ENCODE data around the gene WWTR1. TPM values are rescaled to one million over a fixed set of nuclear protein-coding genes. Genes with fewer than 3 reads are reported as not detected.

The WWTR1 gene
- total RNA-seq, 1 experiment from 2014 or later, result 24.4 TPM

DNA sequence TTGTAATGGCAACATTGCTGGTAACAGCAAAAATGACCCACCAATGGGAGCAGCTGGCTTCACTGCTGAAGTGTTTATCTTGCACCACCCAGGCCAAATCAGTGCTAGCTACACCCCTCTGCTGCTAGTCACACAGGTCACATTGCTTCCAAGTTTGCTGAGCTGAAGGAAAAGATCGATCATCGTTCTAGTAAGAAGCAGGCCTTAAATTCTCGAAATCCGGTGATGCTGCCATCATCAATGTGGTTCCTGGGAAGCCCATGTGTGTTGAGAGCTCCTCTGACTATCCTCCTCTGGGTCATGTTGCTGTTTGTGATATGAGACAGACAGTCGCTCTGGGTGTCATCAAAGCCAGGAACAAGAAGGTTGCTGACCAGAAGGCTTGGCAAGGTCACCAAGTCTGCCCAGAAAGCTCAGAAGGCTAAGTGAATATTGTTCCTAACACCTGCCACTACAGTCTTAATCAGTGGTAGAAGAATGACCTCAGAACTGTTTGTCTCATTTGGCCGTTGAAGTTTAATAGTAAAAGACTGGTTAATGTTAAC, 162.2 kb downstream of the WWTR1 start:
- H3K27ac Mint-ChIP-seq, result 0 out of 7 replicates have a peak overlapping the region, but pooled peaks of 1 of the 3 experiments have one; percentile 14
- no peak overlapping the region for H3K4me2 ChIP-seq (ENCODE audit: insufficient read depth, insufficient read length, low read length)
- H2AK5ac ChIP-seq (ENCODE audit: insufficient read length, low read length), result no peak overlapping the region
- H2BK12ac ChIP-seq (ENCODE audit: insufficient read length, low read depth, low read length), result no peak overlapping the region
- no peak for DNase-seq
- no peak overlapping the region for H3K18ac ChIP-seq (ENCODE audit: insufficient read length, low read depth, low read length)
- H2AFZ ChIP-seq (ENCODE audit: low read length), result no peak overlapping the region
- H3K56ac ChIP-seq (ENCODE audit: insufficient read length, low read depth, low read length), result no peak overlapping the region
- H4K8ac ChIP-seq (replicated peaks; ENCODE audit: insufficient read length, low read depth, low read length), result no peak overlapping the region
- no peak overlapping the region for H3K9ac ChIP-seq (ENCODE audit: extremely low read depth, insufficient read length, low read length)
- H4K20me1 ChIP-seq (ENCODE audit: control insufficient read depth, insufficient read depth, insufficient read length), result no peaks in the 10 kb centered on the region
- peaks cover 9 to 11% of the 10 kb centered on the region in 2 experiments for H3K4me1 Mint-ChIP-seq
- no peak overlapping the region for H2BK15ac ChIP-seq (ENCODE audit: low read depth, low read length)
- H3K27ac ChIP-seq (ENCODE audit: insufficient read length, low read depth, low read length), result no peak overlapping the region
- H3K36me3 Mint-ChIP-seq (ENCODE audit: insufficient read depth in 1 of 3, low read depth in 3 of 3), result no peaks in the 10 kb centered on the region
- no peaks in the 10 kb centered on the region for H3K79me2 ChIP-seq (ENCODE audit: insufficient read depth, low read length)
- no peak overlapping the region for H2BK20ac ChIP-seq (ENCODE audit: low read depth, low read length, poor library complexity, severe bottlenecking)
- H4K5ac ChIP-seq (ENCODE audit: insufficient read length, low read depth, low read length), result no peak overlapping the region
- H3K79me1 ChIP-seq (ENCODE audit: insufficient read depth, low read depth, low read length, poor library complexity, severe bottlenecking), result no peaks in the 10 kb centered on the region
- H4K91ac ChIP-seq (ENCODE audit: insufficient read length, low read depth, low read length), result no peak overlapping the region
- H3K14ac ChIP-seq (ENCODE audit: insufficient read depth, low read length), result no peak overlapping the region
- no peak overlapping the region for H3T11ph ChIP-seq (ENCODE audit: low read length)
- H3K9me3 ChIP-seq (ENCODE audit: control insufficient read depth, low read depth, low read length), result no peaks in the 10 kb centered on the region
- no peak overlapping the region for H2BK120ac ChIP-seq (ENCODE audit: low read depth, low read length, poor library complexity, severe bottlenecking)
- H3K27me3 ChIP-seq (ENCODE audit: insufficient read depth, low read length), result no peaks in the 10 kb centered on the region
- H3K27me3 Mint-ChIP-seq (ENCODE audit: low read depth), result peaks cover 2% of the 10 kb centered on the region
- WGBS (ENCODE audit: extremely low coverage, insufficient read length, low lambda C conversion rate), result no CpG with 5 or more reads among the region's 6 CpGs
- H2BK5ac ChIP-seq (ENCODE audit: insufficient read length, low read length), result no peak overlapping the region
- H3K4me1 ChIP-seq (ENCODE audit: insufficient read depth, low read length), result no peaks in the 10 kb centered on the region
- no peaks in the 10 kb centered on the region for H3K23me2 ChIP-seq (ENCODE audit: insufficient read length, low read depth, low read length, poor library complexity, severe bottlenecking)
- no peak overlapping the region for H3K4ac ChIP-seq (ENCODE audit: low read depth, low read length)
- no peak overlapping the region for H3K4me3 Mint-ChIP-seq
- no peaks in the 10 kb centered on the region; a peak in 2 of 5 replicates for H3K9me3 Mint-ChIP-seq
- TF ChIP-seq CTCF (conservative IDR thresholded peaks at IDR 0.05), result no peak
- H3K23ac ChIP-seq (ENCODE audit: insufficient read length, low read depth, low read length), result no peak overlapping the region
